ENCODE measurements around the gene IDNK.
"Not testable (repeated sequence)": the region's sequence is repeated elsewhere in the genome, so short reads cannot be mapped to it uniquely, and the experiment has no call there.

The IDNK gene

DNA sequence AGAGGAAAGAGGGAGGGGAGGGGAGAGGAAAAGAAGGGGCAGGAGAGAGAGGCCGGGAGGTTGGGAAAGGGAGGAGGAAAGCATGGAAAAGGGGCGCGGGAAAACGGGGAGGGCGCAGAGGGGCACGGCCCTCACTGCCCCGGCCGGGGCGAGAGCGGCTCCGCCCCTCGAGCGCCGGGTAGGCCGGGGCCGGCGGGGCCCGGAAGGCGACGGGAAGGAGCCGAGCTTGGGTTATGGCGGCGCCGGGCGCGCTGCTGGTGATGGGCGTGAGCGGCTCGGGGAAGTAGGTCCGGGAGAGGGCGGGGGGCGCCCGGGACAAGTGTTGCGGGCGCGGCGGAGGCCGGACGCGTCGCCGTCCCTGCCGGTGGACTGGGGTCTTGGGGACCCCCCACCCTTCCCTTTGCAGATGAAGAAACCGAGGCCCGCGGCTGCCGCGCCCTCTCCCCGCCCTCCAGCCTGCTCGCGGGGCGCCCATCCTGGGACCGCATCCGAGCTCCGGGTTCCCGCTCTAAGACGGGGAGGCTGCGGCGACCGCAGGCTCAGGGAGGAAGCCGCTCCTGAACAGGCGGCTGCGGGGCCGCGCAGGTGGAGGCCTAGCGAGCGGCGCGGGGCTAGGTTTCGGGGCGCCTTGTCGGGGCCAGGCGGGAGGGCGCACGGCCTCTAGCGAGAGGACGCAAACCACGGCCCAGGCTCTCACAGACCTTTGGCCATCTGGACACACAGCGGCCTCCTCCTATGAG, at the start of gene IDNK:
TSS of gene IDNK (plus strand) at position 205 of the 740 bp plus-strand sequence. CDS start at position 234, 29 bp downstream.
- DNase-seq, result peak; percentile 23

DNA sequence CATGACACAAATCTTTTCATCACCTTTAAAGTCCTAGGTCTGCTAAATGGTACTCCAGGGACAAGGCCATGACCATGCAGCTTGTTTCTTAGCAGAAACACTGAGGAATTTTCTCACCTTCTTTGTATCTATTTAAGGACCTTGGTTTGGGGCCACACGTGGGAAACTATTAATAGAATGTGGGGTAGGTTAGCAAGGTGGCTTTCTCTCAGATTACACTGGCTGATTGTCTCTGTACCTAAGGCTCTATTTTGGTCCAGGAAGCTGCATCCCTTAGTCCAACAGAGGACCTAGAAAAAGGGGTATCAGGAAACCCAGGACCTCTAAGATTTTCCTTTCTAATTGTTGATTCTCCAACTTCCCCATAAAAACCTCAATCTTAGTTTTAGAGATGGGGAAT, 48.5 kb upstream of the IDNK start:
- no peak for DNase-seq

- no peak for DNase-seq
Measured at GRCh38 chr9:83582029-83582428, 40.9 kb upstream of the IDNK start.

- peak; percentile 29 for DNase-seq
Measured at GRCh38 chr9:83583151-83584014, 39.6 kb upstream of the IDNK start.

- no peak for DNase-seq
Measured at GRCh38 chr9:83584995-83585394, 37.9 kb upstream of the IDNK start.

- DNase-seq, result no peak
Measured at GRCh38 chr9:83588256-83588655, 34.7 kb upstream of the IDNK start.

DNA sequence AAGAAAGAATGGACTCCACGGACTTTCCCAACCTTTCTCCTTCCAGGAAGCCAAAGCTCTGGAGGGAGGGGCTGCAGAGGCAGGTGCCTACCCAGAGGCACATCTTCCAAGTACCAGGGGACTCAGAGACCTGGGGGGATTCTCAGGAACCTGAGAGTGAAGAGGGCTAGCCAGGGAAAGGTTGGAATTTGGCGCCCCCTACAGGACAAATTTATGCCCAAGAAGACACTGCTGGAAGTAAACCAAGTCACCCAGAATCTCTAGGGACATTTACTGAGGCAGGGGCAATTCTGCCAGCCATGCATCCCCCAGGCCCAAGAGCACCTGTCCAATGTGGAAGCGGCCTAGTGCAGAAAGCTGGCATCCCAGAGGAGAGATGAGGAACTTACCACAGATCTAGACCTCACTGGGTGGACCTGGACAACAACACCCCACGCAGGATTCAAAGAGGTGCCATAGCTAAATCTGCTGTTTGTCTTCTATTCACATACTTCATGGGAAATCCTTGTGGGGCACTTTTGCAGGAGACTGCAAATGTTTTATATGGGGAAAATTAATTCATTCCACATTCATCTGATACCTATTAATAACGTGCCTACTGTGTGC, 25.9 kb upstream of the IDNK start:
- DNase-seq, result peak; percentile 38

DNA sequence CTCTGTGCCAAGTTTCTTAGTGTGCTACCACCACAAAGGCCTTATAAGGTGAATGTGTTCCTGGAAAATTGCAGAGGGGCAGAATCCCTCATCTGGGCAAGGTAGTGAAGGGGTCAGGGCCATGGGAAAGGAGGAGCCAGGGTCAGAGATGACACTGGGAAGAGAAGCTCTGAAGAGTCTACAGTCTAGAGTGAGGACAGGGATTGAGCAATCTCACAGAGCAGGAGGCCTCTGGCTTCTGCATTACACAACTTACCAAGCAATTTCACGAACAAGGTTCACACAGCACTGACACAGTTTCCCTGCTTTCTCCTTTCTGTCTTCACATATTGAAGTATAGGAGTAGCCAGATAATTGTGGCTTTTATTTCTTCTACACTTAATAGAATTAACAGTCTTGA, 24.5 kb upstream of the IDNK start:
- no peak for DNase-seq

DNA sequence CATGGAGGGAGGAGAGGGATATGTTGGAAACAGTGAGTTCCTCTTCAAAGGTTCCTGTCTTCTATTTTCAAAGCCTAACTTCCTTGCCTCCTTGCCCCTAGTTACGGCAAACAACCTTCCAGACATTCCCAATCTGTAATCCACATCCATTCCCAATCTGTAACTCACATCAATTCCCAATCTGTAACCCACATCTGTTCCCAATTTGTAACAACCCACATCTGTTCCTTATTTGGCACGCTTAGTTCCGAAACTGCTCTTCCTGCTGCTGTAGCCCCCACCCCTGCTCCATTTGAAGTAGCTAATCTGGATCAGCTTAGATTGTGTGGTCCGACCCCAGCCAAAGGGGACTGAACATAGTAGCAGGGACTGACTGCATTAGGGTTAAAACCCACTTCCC, 23.9 kb upstream of the IDNK start:
- DNase-seq, result no peak

DNA sequence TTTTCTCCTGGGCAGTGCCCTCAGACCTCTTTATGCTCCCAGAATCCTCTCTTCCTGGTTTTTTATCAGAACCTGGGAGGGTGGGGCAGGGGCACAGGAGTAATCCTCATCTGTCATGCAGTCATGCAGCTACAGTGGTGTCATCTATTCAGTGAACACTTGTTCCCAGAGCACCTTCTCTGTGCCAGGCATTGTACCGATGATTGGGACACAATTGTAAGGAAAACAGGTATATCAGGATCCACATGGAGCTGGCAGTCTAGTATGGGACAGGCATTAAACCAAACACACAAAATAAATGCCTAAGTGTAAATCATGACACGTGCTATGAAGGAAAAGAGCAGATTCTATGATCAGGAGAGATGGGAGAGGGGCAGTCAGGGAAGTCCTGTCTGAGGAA, 21.5 kb upstream of the IDNK start:
- no peak for DNase-seq

GRCh38 chr9:83607620-83608019, 15.3 kb upstream of the IDNK start:
- not testable (repeated sequence) for DNase-seq

GRCh38 chr9:83613298-83613697, 9.6 kb upstream of the IDNK start:
- DNase-seq, result not testable (repeated sequence)

GRCh38 chr9:83617299-83617698, 5.6 kb upstream of the IDNK start:
- DNase-seq, result no peak

GRCh38 chr9:83620841-83621636, 1.9 kb upstream of the IDNK start:
- DNase-seq, result peak; percentile 49

DNA sequence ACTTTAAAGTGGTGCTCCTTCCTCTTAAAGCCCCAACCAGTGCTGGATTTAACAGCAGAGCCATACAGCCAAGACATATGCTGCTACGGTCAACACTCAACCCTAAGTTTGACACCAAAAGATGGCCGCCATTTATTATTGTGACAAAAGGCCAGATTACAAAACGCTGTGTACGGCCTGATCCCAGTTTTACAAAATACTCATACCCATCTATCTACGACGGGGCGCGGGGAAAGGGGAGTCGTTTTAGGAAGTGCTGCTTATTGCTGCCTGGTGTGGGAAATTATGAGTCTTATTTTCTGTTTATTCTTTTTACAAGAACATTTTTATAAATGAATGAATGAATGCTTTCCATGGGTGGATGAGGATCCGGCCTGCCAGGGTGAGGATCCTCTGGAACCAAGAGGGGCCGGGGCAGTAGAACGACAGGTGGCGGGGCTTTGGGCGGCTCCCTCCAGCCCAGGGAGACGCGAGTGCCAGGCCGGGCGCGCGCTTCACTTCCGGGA, 457 bp upstream of the IDNK start:
- no peak for DNase-seq

DNA sequence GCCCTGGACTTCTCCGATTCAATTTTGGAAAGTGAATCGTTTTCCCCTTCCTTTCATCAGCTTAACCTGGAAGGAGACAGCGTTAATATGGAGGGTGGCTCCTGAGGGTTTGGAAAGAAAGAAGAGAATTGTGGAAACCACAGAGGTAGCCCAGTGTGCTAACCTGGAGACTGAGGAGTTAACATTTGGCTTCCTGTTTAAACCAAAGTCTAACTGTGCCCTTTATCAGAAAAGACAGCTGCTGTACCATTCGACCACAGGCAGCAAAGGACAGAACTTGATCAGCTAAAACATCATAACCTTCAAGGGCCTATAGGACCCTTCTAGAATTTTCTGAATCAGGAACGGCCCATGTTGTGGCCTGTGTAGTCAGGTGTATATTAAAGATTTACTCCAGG, 735 bp downstream of the IDNK start:
- DNase-seq, result no peak

DNA sequence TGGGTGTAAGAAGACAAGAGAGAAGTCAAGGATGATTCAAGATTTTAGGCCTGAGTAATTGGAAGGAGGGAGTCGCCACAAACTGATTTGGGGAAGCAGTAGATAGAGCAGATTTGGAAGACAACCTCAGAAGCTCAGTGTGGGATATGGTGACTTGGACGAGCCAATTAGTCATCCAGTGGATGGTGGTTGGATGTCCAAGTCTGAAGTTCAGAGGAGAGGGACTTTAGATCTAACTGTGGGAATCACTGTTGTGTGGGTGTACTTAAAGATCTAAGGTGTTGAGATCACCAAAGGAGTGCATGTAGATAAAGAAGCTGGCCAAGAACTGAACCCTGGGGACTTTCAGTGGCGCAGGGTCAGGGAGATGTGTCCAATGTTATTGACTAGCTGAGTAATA, 2.2 kb downstream of the IDNK start:
- no peak for DNase-seq

DNA sequence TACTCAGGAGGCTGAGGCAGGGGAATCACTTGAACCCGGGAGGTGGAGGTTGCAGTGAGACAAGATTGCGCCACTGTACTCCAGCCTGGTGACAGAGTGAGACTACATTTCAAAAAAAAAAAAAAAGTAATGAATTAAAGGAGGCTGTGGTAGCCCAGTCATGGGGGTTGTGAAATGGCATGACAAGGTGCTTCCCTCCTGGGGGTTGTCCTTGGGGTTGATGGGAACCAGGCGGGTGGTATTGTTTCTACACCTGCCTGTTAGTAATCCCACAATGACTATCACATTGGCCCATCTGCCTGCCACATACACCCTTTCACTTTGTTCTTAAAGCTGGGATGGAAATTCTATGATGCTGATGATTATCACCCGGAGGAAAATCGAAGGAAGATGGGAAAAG, 5.6 kb downstream of the IDNK start:
- no peak for DNase-seq

DNA sequence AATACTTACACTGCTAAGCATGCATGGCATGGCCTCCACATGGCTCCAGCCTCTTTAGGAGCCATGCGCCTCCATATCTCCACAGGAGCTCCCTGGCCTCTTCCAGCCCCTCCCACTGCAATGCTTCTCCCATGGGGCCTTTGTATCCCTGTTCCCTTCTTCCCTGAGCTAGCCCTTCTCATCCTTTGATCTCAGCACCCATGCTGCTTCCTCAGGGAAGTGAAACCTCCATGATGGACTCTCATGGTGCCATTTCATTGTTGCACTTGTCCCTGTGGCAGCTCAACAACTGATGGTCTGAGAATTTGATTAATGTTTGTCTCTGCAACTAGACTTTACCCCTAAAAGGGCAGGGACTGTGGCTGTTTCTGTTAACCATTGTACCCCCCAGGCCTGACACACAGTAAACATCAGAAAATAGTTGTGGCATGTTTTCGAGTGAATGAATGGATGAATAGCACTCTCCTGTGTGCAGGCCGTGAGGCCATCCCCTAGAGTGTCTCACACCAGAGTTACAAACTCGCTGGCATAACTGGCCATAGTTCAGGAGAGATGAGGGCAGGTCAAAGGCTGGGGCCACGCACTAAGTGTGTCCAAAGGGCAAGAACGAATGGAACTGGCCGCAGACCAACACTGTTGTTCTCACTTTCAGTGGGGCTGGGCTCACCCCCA, 6.6 kb downstream of the IDNK start:
- no peak for DNase-seq

- DNase-seq, result no peak
Measured at GRCh38 chr9:83630938-83631457, 8.1 kb downstream of the IDNK start.

DNA sequence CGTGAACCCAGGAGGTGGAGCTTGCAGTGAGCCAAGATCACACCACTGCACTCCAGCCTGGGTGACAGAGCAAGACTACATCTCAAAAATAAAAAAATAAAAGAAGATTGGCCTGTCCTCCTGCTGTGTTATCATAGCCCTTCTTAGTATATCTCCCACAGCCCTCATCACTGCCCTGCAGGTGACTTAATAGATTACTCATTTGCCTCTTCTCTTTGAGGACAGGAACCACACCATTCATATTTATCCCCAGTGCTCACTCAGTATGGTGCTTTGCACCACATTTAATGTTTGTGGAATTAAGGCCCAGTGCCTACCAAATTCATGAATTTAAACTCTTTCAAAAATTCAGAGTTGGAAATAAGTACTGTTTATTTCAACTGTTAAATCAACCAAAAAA, 10.3 kb downstream of the IDNK start:
- DNase-seq, result no peak

GRCh38 chr9:83633676-83634075, 10.7 kb downstream of the IDNK start:
- DNase-seq, result no peak

Measured in NCI-H1694 (cell line).